ENCODE results near the gene TOMT.

DNA sequence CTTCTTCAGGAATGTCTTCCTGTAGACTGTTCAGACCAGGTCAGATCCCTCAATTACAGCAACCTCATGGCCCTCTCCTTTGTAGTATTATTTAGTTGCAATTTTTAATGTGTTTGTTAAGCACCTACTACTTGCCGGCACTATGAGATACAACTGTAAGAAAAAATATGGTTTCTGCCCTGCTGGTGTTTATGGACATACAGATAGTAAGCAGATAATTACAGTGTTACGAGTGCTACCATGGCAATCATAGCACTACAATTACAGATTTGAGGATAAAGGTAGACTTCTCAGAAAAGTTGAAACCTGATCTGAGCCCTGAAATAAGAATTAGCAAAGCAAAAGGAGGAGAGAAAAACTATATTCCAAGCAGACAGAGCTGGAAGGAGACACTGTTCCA is 22.3 kb upstream of the TOMT start:
- TF ChIP-seq, protein P1, sequence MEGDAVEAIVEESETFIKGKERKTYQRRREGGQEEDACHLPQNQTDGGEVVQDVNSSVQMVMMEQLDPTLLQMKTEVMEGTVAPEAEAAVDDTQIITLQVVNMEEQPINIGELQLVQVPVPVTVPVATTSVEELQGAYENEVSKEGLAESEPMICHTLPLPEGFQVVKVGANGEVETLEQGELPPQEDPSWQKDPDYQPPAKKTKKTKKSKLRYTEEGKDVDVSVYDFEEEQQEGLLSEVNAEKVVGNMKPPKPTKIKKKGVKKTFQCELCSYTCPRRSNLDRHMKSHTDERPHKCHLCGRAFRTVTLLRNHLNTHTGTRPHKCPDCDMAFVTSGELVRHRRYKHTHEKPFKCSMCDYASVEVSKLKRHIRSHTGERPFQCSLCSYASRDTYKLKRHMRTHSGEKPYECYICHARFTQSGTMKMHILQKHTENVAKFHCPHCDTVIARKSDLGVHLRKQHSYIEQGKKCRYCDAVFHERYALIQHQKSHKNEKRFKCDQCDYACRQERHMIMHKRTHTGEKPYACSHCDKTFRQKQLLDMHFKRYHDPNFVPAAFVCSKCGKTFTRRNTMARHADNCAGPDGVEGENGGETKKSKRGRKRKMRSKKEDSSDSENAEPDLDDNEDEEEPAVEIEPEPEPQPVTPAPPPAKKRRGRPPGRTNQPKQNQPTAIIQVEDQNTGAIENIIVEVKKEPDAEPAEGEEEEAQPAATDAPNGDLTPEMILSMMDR (IDR thresholded peaks at IDR 0.05) = no peak
- TF ChIP-seq ZFX (IDR thresholded peaks at IDR 0.05; ENCODE audit: borderline replicate concordance) = no peak

Data from 22Rv1 (cell line).